IPS-11a (cell line): ENCODE results near the gene FBH1.
"Not testable (repeated sequence)": the region's sequence is repeated elsewhere in the genome, so short reads cannot be mapped to it uniquely, and the experiment has no call there.

Source experiments
- H3K4me3 ChIP-seq: one replicate; pipeline ENCODE4 v1.5.1; 2013; ENCODE audit warnings: low read depth, low read length, control low read depth

Gene FBH1

GRCh38 chr10:5958077-5958476, 68.0 kb downstream of the FBH1 start:
- H3K4me3 ChIP-seq, result no peak overlapping the region

- no peak overlapping the region for H3K4me3 ChIP-seq
Measured at GRCh38 chr10:5958675-5959074, 68.6 kb downstream of the FBH1 start.

DNA sequence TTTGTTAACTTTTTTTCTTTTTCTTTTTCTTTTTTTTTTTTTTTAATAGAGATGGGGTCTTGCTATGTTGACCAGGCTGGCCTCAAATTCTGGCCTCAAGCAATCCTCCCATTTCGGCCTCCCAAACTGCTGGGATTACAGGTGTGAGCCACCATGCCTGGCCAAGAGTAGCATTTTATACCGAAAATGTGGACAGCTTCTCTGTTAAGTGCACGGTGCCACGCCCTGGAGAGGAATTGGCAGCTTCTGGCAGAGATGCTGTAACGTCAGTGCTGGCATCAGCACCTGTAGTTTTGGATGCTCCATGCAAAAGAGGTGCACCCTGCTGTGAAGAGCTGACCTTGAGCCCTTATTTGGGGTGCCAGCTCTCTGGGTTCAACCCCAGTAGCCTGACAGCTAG, 69.1 kb downstream of the FBH1 start:
- H3K4me3 ChIP-seq, result no peak overlapping the region

GRCh38 chr10:5959581-5960069, 69.6 kb downstream of the FBH1 start:
- H3K4me3 ChIP-seq, result no peak overlapping the region

GRCh38 chr10:5960070-5960972, 70.3 kb downstream of the FBH1 start:
- H3K4me3 ChIP-seq, result no peak overlapping the region

DNA sequence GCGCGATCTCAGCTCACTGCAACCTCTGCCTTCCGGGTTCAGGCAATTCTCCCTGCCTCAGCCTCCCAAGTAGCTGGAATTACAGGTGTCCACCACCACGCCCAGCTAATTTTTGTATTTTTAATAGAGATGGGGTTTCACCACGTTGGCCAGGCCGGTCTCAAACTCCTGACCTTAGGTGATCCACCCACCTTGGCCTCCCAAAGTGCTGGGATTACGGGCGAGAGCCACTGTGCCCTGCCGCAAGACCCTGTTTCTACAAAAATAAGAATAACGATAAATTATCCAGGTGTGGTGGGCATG, 70.9 kb downstream of the FBH1 start:
- not testable (repeated sequence) for H3K4me3 ChIP-seq

DNA sequence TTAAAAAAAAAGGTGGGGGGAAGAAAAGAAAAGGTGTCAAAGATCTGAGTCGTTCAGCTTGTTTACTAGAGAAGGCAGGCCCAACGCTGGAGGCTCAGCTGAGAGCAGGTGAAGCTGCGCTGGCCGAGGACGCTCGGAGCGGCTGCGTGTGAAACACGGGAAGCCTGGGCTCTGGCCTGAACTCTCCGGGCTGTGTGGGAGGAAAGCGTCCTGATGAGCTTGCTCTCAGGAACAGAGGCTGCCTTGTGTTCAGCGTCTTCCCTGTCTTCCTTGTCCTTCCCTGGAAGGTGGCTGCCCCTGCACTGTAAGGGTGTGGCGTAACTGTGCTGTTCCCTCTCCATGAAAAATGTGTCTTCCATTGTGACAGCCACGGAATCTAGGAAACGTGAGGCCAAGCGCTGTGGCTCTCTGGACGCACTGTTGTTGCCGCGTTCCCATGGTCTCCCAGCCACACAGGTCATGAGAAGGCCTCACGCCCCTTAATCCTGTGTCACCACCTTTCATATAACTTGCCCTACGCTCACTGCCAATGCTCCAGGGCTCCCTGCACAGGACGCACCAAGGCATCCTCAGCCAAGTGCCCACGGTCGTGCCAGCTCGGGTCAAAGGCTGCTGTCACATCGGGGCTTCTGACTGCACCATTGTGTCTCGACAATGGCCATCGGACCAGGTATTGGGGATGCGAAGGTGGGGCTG, 71.5 kb downstream of the FBH1 start:
- no peak overlapping the region for H3K4me3 ChIP-seq

DNA sequence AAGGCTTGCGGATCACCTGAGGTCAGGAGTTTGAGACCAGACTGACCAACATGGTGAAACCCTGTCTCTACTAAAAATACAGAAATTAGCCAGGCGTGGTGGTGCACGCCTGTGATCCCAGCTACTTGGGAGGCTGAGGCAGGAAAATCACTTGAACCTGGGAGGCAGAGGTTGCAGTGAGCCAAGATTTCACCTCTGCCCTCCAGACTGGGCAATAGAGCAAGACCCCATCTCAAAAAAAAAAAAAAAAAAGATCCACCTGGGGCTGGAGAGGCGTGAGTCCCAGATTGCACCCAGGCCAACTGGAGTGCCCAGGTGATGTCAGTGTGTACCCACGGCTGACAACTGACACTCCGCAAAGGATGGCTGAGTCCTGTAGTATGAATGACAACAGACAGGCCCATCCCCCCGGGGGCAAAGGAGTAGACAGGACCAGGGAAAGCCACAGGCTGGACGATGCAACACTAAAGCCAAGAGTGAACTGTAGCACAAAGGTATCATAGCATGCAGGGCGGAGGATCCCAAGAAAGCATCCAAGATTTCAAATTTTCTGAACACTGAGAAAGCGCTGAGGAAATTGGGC, 72.4 kb downstream of the FBH1 start:
- not testable (repeated sequence) for H3K4me3 ChIP-seq

GRCh38 chr10:5963071-5963470, 73.0 kb downstream of the FBH1 start:
- no peak overlapping the region for H3K4me3 ChIP-seq

GRCh38 chr10:5963591-5963990, 73.5 kb downstream of the FBH1 start:
- H3K4me3 ChIP-seq, result no peak overlapping the region

DNA sequence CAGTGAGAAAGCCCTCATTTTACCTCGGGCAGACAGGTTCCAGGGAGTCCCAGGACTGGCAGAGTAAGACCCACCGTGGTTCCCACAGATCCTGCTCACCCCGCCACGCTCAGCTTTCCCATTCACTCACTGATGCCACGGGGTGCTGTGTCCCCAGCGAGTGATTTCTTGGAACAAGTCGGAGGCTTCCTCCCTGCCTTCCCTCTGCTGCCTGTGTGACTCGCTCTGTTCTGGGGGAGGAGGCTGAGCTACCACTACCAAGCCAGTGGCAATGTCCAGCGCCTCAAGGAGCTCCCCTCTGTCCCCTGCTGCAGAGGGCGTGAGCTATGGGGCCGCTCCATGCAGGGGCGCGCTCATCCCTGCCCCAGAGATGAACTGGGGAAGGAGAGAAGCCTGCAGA, 74.7 kb downstream of the FBH1 start:
- no peak overlapping the region for H3K4me3 ChIP-seq

DNA sequence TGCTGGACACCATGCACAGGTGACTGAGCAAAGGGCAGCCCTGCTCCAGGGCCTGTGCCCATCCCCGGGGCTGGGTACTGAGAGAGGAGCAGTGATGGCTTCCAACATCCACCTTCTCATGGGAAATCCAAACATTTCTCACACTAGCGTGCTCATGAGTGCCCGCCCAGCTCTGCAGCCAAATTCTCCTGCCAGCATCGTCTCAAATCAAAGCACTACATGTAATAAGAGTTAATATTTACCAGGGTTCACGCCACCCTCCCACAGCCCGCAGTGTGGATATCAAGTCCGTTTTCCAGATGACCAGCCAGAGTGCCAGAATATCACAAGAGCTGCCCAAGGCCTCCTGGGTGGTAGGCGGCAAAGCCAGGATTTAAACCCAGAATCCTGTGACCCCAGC, 75.2 kb downstream of the FBH1 start:
- H3K4me3 ChIP-seq, result no peak overlapping the region

DNA sequence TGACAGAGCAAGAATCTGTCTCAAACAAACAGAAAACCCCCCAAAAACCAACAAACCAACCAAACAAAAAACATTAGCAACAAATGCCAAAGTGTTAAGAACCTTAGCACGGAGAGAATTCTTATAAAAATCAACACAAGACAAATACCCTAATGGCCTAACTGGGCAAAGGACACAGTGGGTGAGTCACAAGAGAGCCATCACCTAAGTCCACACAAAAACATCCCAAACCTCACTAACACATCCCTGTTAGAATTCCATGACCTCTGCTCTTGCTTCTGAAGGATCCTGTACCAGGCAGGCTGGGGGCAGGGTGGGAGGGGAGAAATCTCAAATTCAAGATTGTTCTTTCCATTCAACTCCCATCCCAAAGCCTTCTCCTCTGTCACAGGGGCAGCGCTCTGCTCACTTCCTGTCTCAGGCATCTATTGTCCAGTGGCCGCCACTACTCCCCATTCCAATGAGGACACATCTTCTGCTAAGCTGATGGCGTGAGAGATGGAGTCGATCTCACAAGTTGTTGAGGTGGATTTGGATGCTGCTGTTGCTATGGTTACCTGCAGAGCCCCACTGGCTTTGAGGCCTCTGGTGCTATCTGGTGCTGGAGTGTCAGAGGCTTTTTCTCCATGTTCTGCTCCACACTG, 78.1 kb downstream of the FBH1 start:
- no peak overlapping the region for H3K4me3 ChIP-seq

- H3K4me3 ChIP-seq, result no peak overlapping the region
Measured at GRCh38 chr10:5968681-5969453, 78.8 kb downstream of the FBH1 start.

GRCh38 chr10:5970066-5970465, 80.0 kb downstream of the FBH1 start:
- H3K4me3 ChIP-seq, result no peak overlapping the region

DNA sequence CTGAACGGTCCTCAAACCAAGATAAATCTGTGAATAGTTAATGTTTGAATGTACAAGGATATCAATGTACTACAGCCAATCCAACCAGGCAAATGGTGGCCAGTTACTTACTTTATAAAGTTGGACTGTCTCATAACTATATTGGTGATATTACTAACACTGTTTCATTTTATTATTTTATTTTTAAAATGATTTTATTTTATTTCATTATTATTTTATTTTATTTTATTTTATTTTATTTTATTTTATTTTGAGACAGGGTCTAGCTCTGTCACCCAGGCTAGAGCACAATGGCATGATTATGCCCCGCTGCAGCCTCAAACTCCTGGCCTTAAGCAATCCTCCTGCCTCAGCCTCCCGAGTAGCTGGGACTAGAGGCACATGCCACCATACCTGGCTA, 80.5 kb downstream of the FBH1 start:
- H3K4me3 ChIP-seq, result no peak overlapping the region

GRCh38 chr10:5971315-5971832, 81.3 kb downstream of the FBH1 start:
- H3K4me3 ChIP-seq, result no peak overlapping the region

GRCh38 chr10:5971886-5972285, 81.8 kb downstream of the FBH1 start:
- no peak overlapping the region for H3K4me3 ChIP-seq

GRCh38 chr10:5973069-5973468, 83.0 kb downstream of the FBH1 start:
- no peak overlapping the region for H3K4me3 ChIP-seq

DNA sequence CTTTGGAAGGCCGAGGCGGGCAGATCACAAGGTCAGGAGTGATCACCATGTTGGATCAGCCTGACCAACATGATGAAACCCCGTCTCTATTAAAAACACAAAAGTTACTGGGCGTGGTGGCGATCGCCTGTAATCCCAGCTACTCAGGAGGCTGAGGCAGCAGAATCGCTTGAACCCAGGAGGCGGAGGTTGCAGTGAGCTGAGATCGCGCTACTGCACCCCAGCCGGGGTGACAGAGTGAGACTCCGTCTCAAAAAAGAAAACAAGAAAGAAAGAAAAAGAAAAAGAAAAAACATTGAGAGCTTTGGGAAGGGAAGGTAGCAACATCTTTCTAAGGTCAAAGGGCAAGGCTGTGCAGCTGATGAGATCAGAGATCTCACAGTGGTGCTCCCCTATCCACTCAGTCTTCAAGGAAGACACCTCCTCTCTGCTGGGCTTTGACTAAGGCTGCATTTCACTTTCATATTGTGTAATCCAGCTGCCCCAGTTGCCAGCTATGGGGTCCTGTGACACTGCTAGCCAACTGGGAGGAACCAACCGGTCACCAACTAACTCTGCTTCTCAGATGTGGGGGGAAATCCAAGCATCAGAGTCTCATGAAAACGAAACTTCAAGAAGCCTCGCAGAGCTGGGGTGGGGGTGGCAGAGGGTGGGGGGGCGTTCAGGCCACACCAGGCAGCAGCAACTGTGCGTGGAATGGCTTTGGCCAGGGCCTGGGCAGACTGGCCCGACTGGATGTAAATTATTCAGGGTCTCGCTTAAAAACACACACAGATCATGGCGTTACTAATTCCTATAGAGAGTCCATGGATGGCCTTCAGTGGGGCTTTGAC, 85.8 kb downstream of the FBH1 start:
- no peak overlapping the region for H3K4me3 ChIP-seq
